T47D (cell line): ENCODE results near the gene PADI2.

Experiments used
- DNase-seq, 2 experiments: peaks; one replicate each; pipeline versions ENCODE4 v3.0.0 to v3.0.0-alpha.2; 2011 to 2012; ENCODE audit warnings: low read depth in 1 of 2, low spot score in 1 of 2
- JUND ChIP-seq: IDR thresholded peaks from 2 replicates; pipeline ENCODE4 v1.6.1; 2012; ENCODE audit warnings: low read depth
- in situ Hi-C: cut with HindIII; loops from 2 replicates; pipeline ENCODE4 v1.10.0; 2016; ENCODE audit warnings: low sequenced_read_pairs, low pct_unique_long_range_greater_than_20kb

PADI2 gene

DNA sequence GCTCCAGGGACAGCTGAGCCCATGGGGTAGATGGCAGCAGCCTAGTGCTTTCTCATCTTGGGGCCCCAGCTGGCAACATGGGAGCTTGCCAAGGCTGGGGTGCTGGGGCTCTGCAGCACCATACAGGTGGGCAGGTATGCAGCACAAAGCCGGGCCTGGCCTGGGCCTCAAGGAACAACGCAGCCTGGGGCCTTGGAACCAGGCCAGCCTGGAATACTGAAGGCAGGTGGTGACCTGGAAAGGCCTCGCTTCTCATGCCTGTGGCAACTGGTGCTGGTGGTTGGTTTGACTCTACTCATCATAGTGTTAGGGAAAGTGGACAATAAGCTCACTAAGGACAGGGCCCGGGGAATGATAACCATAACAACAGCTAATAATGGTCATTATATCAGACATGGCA, 38.4 kb downstream of the PADI2 start:
- DNase-seq = peak in 1 of 2 experiments; percentile 64
- in situ Hi-C loops = no loop called here
- TF ChIP-seq JUND = no peak

DNA sequence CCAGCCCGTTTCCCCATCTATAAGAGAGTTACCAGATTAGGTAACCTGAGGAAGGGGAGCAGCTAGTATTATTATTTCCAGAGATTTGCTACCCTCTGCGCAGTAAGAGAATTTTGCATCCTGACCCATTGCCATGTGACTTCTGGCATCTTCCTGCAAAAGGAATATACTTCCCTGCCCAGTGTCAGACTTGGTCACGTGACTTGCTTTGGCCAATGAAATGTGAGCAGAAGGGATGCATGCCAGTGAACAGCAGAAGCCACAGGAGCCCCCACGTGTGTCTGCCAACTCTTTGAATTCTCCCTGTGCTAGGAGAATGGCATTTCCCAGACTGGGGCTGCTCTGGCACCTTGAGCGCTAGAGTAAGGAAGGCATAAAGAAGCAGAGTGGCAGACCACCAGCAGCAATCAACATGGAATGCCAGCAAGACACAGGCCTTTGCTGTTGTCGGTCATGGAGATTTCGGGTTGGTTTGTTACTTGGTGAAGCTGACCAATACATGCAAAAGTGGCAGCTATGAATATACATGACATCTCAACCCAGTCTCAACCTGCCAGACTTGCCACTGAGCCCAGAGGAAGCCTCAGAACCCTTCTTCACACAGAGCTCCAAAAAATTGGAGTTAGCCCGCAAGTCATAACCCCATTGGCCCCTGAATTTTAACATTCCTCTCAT, 39.0 kb downstream of the PADI2 start:
- DNase-seq = no peak
- no peak for TF ChIP-seq JUND
- in situ Hi-C loops = no loop called here

DNA sequence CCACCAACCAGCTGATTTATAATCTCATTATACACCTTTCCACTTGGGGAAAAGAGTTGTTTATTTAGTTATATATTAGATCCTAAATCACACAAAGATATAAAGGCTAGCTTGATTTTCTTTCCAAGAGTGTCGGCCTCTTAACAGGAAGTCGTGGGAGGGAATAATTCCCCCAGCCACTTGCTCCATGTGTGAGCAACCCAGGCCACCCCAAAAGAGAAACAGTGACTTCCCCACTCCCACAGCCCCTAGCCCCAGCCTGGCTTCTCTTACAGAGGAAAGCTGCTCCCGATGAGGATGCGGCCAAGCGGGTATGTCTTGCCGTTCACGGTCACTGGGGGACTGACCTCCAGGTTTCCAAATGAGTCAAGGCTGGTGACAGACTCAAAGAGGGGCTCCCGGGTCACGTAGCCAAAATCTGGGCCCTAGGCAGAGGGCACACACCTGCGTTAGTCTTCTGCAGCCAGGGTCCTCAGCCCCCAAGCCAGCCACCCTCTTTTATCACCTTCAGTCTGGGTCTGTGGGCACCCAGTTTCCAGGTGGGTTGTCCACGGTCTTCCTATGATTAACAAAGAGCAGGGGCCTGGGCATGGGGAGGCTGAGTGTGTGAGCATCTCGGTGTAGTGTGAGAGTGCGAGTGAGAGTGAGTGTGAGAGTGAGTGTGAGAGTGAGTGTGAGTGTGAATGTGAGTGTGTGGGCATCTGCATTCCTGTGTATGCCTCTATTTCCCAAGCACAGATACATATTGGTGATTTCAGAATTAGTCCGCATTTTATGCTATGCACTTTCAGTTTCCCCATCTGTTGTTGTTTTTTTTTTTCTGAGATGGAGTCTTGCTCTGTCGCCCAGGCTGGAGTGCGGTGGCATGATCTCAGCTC, 40.0 kb downstream of the PADI2 start:
- in situ Hi-C loops = no loop called here
- TF ChIP-seq JUND = no peak
- no peak for DNase-seq

DNA sequence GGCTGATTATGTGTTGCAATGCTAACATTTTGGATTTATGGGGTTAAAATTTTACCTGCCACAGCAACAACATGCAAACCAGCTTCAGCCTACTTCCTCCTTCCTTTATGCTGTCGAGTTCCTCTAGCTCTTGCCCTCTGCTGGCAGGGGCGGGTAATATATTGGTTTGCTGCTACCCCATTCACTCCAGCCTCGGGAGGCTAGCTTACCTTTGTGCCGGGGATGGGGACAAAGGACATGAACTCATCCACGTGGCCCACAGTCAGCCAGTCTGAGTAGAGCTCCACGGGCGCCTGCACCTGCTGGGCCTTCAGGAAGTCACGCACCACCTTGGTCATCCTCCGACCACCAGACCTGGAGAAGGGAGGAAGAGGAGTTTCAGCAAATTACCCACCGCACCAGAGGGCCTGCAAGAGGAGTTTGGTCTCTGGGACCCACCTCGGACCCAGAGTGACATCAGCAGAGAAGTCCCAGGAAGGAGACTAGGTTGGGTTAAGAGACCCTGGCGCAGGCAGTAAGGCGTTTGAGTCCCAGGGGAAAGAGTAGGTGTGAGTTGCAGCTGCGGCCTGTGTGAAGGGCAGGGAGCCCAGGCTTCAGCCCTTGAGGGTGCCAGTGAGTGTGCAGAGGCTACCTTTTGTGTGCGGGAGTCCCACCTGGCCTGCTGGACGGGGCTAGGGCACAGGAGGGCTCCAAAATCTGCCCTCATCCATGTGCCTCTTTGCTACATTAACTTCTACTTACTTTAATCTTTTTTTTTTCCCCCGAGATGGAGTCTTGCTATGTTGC, 43.6 kb downstream of the PADI2 start:
- in situ Hi-C loops = no loop called here
- TF ChIP-seq JUND = no peak
- DNase-seq = peak in 1 of 2 experiments; percentile 58

DNA sequence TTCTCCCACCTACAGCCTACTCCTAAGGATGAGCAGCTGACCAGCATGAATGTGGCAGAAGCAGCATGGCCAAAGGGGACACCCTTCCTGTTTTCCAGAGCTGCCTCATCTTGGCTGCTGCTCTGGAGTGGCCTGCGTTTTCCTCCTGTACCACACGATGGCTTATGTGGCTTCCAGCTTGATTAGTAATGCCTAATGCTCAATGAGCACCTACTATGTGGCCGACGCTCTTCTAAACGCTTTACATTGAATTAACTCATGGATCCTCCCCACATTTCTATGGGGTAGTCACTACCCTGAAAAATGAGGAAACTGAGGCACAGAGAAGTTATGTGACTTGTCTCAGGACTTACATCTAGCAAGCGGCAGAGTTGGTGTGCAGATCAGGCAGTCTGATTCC, 47.5 kb downstream of the PADI2 start:
- DNase-seq = no peak
- TF ChIP-seq JUND = no peak
- in situ Hi-C loops = no loop called here

- in situ Hi-C loops = no loop called here
- no peak for DNase-seq
- TF ChIP-seq JUND = no peak
Observed at GRCh38 chr1:17070163-17070525, 49.1 kb downstream of the PADI2 start.

DNA sequence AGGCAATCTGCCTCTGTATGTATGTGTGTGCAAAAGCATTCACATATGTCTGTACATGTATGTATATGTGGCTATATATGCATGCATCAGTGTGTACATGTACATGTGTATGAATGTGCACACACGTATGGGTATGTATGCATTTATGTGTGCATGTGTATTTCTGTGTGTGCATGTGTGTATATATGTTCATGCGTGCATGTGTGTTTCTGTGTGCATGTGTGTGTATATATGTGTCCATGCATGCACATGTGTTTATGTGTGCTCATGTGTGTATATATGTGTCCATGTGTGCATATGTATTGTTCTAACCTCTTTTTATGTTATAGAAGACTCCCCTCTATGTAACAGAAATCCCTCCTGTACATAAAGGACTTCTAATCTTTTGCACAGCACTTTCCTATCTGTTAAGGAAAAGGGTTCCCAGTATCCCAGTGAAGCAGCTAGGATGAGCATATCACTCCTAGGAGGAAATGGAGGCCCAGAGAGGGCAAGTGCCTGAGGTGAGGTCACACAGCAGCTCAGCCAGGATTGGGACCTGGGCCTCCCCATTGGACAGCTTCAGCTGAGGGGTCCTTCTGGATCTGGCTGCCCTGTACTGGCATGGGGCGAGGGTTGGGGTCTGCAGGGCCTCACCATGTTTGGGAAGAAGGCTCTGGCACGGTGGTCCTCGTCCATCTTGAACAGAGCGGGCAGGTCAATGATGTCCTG, 49.6 kb downstream of the PADI2 start:
- no peak for TF ChIP-seq JUND
- no peak for DNase-seq
- in situ Hi-C loops = no loop called here

DNA sequence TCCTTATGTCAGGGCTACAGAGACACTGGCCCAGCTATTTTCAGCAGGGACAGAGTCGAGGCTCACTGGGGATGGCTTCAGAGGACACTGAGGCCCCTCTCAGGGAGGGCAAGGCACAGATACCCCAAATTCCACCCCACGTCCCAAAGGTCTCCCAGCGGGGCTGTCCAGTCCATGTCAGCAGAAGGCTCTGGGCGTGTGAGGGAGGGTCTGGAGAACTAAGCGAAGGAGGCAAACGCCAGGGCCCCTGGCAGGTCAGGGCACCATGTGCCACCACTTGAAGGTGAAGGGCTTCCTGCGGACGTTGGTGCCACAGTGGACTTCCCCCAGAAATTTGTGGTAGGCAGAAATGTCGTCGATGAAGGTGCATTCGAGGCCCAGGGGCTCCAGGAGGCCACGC, 50.5 kb downstream of the PADI2 start:
- TF ChIP-seq JUND = no peak
- in situ Hi-C loops = no loop called here
- no peak for DNase-seq

DNA sequence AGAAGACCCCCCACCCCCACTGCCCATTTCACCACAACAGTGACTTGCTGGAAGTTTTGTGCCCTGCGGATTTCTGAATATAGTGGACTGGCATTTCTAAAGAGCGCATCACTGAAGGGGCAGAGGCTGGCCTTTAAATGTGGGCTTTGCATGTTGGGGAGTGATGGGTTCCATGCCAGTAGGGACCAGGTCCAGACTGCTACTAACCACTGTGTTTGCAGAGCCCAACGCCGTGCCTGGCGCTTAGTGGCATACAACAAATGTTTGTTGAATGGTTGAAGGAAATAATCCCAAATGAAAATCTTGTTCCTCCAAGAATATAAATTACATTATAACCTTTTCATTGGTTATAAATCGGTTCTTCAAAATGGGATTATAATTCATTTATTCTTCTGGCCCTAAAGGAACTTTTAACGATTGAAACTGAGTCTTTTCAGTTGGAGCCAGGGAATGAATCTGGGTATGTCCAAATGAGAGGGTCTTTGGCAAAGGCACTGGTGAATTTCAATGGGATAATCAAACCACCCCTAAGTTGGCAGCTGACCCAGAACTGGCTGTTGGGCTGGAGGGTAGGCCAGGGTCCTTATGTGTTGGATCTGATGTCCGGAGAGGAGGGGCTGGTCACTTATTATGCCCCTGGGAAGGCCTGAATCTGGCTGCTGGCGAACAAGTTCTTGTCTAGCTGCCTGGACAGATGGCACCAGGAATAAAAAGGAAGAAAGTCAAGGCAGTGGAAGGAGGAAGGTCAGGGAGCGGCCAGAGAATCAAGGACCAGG, 51.6 kb downstream of the PADI2 start:
- in situ Hi-C loops = no loop called here
- TF ChIP-seq JUND = no peak
- no peak for DNase-seq

GRCh38 chr1:17067069-17067426, 52.2 kb downstream of the PADI2 start:
- in situ Hi-C loops = no loop called here
- no peak for DNase-seq

DNA sequence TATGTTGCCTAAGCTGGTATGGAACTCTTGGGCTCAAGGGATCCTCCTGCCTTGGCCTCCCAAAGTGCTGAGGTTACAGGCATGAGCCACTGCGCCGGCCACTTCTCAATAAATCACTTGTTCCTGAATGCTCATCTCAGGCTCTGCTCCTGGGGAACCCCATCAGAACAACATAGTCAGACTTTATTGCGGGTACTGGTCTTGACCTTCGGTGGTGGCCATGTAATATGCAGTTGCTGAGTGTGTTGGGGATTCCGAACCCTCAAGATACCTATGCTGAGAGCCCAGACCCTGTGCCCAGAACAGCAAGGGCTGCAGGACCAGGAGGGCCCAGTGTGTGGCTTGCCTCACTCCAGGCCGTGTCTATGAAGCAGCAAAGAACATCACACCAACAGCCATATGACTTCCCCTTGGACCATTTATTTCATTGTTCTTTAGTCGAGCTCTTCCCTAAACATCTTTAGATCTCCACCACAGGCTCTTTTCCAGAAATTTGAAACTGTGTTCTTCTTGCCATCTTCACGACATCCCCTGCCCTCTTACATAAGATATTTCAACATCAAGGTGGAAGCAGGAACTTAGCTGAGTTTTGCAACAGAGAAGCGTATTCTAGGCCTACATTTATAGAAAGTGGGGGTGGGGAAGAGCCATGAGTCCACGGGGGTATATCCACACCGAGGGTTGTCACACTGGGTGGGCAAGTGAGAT, 52.7 kb downstream of the PADI2 start:
- no peak for DNase-seq
- no peak for TF ChIP-seq JUND
- in situ Hi-C loops = no loop called here

More at GRCh38 chr1:17067069-17067426, 52.2 kb downstream of the PADI2 start:
- no peak for TF ChIP-seq JUND
